Peyer's patch (tissue), 4 donors: ENCODE measurements around the gene ABCC5. TPM values are rescaled to one million over a fixed set of nuclear protein-coding genes. Genes with fewer than 3 reads are reported as not detected.

Experiments used
- DNase-seq, 3 donors: peaks; one replicate each; pipeline ENCODE4 v3.0.0-alpha.2; 2017 to 2019
- H3K27ac ChIP-seq, 4 donors: fragments of 200-600 bp; sonication (generic); one replicate each; pipeline ENCODE4 v1.5.1; 2016 to 2019
- H3K27me3 ChIP-seq, 2 donors: fragments of 200-600 bp; sonication (generic); one replicate each; pipeline ENCODE4 v1.5.1; 2019
- H3K36me3 ChIP-seq, 3 donors: fragments of 200-600 bp; sonication (generic); one replicate each; pipeline ENCODE4 v1.5.1; 2016 to 2019
- H3K4me1 ChIP-seq, 4 donors: fragments of 200-600 bp; sonication (generic); one replicate each; pipeline ENCODE4 v1.5.1; 2016 to 2019
- H3K4me3 ChIP-seq, 4 donors: fragments of 200-600 bp; sonication (generic); 1 replicate in 3 of 4; 2 replicates in 1 of 4; pipeline ENCODE4 v1.5.1; 2016 to 2019; ENCODE audit warnings: mild to moderate bottlenecking in 1 of 4
- H3K9me3 ChIP-seq, 4 donors: fragments of 200-600 bp; sonication (generic); one replicate each; pipeline ENCODE4 v1.5.1; 2016 to 2019; ENCODE audit warnings: mild to moderate bottlenecking in 1 of 4
- POLR2A ChIP-seq, 2 donors: fragments of 450-650 bp; IDR thresholded peaks; one replicate each; pipeline ENCODE4 v1.5.1; 2017; ENCODE audit warnings: antibody characterized with exemption in 2 of 2, mild to moderate bottlenecking in 2 of 2, moderate library complexity in 2 of 2
- total RNA-seq, 4 donors: library from RNA; depleted of rRNA; stranded (reverse); fragments of >200 nt; gene quantifications; one replicate each; pipeline ENCODE4 v1.1.0, GENCODE V29; 2016
- TF ChIP-seq, protein P1 (sequence below), 6 experiments: fragments of 450-650 bp in 4 of 6; fragments of 200-600 bp in 2 of 6; sonication (generic) in 1 of 6; IDR thresholded peaks; one replicate each; pipeline ENCODE4 v1.5.1; 2017 to 2019; ENCODE audit warnings: antibody characterized with exemption in 6 of 6, mild to moderate bottlenecking in 3 of 6, moderate library complexity in 1 of 6

The ABCC5 gene
- total RNA-seq, 4 donors from 2014 or later, result 54.0 to 95.7 (median 82.1) TPM

DNA sequence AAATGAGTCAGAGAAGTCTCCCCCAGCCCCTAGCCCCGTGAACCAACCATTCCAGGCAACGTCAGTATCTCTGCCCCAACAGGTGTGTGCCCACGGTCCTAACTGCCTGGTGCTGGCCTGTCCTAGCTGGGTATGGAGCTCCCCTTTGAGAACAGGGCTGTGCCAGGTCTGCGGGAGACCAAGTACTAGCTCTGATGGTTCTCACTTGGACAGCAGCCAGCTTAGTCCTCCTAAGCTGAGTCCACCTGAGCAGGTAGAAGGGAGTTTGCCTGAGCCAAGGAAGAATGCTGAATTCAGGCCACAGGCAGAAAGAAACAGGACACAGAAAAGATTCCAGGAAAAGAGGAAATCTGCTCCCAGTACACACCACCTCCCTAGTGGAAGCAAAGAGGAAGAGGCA is 99.9 kb downstream of the ABCC5 start:
- H3K27ac ChIP-seq, result no peak overlapping the region
- peaks cover 0 to 17% (median 0%) of the 10 kb centered on the region in 3 donors for H3K36me3 ChIP-seq
- no peak for DNase-seq
- no peaks in the 10 kb centered on the region for H3K4me1 ChIP-seq
- no peak overlapping the region for H3K4me3 ChIP-seq
- H3K9me3 ChIP-seq, result no peaks in the 10 kb centered on the region
- no peaks in the 10 kb centered on the region for H3K27me3 ChIP-seq
- TF ChIP-seq, protein P1, sequence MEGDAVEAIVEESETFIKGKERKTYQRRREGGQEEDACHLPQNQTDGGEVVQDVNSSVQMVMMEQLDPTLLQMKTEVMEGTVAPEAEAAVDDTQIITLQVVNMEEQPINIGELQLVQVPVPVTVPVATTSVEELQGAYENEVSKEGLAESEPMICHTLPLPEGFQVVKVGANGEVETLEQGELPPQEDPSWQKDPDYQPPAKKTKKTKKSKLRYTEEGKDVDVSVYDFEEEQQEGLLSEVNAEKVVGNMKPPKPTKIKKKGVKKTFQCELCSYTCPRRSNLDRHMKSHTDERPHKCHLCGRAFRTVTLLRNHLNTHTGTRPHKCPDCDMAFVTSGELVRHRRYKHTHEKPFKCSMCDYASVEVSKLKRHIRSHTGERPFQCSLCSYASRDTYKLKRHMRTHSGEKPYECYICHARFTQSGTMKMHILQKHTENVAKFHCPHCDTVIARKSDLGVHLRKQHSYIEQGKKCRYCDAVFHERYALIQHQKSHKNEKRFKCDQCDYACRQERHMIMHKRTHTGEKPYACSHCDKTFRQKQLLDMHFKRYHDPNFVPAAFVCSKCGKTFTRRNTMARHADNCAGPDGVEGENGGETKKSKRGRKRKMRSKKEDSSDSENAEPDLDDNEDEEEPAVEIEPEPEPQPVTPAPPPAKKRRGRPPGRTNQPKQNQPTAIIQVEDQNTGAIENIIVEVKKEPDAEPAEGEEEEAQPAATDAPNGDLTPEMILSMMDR (IDR thresholded peaks at IDR 0.05), result no peak
- no peak for TF ChIP-seq POLR2A (IDR thresholded peaks at IDR 0.05)

DNA sequence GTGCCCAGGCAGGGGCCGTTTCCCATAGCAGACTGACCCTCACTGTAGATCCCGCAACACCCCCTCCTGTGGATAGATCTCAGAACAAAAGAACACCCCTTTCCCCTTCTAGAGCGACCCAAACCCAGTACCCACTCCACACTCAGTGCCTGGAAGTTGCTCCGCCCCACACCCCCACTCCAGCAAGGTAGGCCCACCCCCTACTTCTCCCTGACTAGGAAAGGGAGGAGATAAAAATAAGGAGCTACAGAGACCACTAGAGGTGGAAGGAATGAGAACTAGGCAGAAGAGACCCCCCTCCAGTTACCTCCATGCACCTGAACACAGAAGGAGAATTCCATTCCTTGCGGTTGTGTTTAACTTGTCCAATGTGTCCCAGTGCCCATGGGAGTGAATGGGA is 102.8 kb downstream of the ABCC5 start:
- H3K36me3 ChIP-seq, result peaks cover 0 to under 1% (median 0%) of the 10 kb centered on the region in 3 donors
- no peak overlapping the region for H3K4me3 ChIP-seq
- H3K27ac ChIP-seq, result no peak overlapping the region
- no peaks in the 10 kb centered on the region for H3K27me3 ChIP-seq
- no peaks in the 10 kb centered on the region for H3K9me3 ChIP-seq
- no peaks in the 10 kb centered on the region for H3K4me1 ChIP-seq
- TF ChIP-seq, protein P1 (IDR thresholded peaks at IDR 0.05), result no peak
- TF ChIP-seq POLR2A (IDR thresholded peaks at IDR 0.05), result no peak
- no peak for DNase-seq

DNA sequence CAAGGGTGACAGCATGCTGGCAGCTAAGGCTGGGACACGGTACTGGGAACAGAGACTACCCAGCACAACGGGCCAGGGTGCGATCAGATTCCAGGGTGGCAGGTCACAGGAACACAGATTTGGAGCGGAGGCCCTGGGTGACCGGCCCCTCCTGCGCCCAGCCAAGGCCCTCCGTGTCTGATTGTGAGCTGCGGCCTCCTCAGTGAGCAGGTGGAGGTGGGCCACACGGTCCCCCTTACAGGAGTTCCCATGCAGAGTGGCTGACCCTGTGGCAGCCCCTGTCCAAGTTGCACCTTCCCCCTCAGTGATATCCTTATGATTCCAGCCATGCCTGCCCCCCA is 104.1 kb downstream of the ABCC5 start:
- Histone ChIP-seq H3K4me3 (no peak overlapping the region), H3K9me3 (no peaks in the 10 kb centered on the region), H3K4me1 (no peaks in the 10 kb centered on the region), H3K27ac (no peak overlapping the region), H3K27me3 (no peaks in the 10 kb centered on the region), H3K36me3 (no peaks in the 10 kb centered on the region)
- no peak for DNase-seq
- TF ChIP-seq POLR2A (IDR thresholded peaks at IDR 0.05), result no peak
- TF ChIP-seq, protein P1 (IDR thresholded peaks at IDR 0.05), result no peak

GRCh38 chr3:183912895-183913579 is 104.6 kb downstream of the ABCC5 start:
- no peak for TF ChIP-seq POLR2A (IDR thresholded peaks at IDR 0.05)
- Histone ChIP-seq H3K4me1 (no peaks in the 10 kb centered on the region), H3K9me3 (no peaks in the 10 kb centered on the region), H3K36me3 (no peaks in the 10 kb centered on the region), H3K27ac (no peak overlapping the region), H3K27me3 (no peaks in the 10 kb centered on the region), H3K4me3 (no peak overlapping the region)
- DNase-seq, result no peak

- DNase-seq, result no peak
- TF ChIP-seq, protein P1 (IDR thresholded peaks at IDR 0.05), result no peak
- TF ChIP-seq POLR2A (IDR thresholded peaks at IDR 0.05), result no peak
- Histone ChIP-seq H3K27me3 (no peaks in the 10 kb centered on the region), H3K9me3 (no peaks in the 10 kb centered on the region), H3K27ac (no peak overlapping the region), H3K4me3 (no peak overlapping the region), H3K36me3 (no peaks in the 10 kb centered on the region), H3K4me1 (no peaks in the 10 kb centered on the region)
These were observed 105.7 kb downstream of the ABCC5 start for GRCh38 chr3:183911763-183912506.

DNA sequence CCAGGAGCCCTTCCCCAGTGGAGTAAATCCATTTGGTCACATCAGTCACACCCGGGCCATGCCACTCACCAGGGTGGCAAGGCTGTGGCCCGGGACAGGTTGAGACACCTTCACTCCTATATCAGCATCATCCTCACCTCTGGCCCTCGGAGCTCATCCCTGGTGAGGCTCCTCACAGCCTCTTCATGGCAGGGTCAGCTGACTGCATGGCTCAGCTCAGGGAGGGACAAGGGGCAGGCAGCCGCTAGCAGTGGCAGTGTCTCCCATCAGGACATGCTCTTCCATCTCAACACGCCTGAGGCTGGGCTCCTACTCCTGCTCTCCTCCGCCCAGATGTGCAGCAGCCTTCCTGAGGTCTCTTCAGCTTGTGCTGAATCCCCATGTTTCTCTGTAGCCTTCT is 106.6 kb downstream of the ABCC5 start:
- TF ChIP-seq POLR2A (IDR thresholded peaks at IDR 0.05), result no peak
- Histone ChIP-seq H3K4me3 (no peak overlapping the region), H3K27me3 (no peaks in the 10 kb centered on the region), H3K36me3 (no peaks in the 10 kb centered on the region), H3K4me1 (no peaks in the 10 kb centered on the region), H3K27ac (no peak overlapping the region), H3K9me3 (no peaks in the 10 kb centered on the region)
- no peak for DNase-seq
